Measurements from ENCODE around the gene CLASP1. TPM values are rescaled to one million over a fixed set of nuclear protein-coding genes. Genes with fewer than 3 reads are reported as not detected.

Gene CLASP1
- total RNA-seq, 1 experiment from 2014 or later, result 81.9 TPM

DNA sequence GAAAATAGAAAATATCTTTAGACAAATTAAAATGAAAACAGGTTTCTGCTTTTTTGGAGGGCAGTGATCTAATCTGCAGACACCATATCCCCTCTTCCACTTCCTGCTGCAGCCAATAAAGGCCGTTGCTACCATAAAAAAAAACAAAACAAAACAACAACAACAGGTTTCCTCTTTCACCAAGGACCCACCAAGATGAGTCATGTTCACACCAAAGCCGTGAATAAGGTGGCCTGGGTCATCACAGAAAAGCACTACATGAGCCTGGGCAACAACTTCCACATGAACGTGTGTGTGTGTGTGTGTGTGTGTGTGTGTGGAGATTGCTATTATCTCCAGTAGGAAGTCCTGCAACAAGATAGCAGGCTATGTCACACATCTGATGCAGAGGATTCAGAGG, 339.5 kb downstream of the CLASP1 start:
- Mint-ChIP-seq H3K9me3 (ENCODE audit: unreplicated experiment) (no peaks in the 10 kb centered on the region), H3K4me3 (ENCODE audit: unreplicated experiment) (no peak overlapping the region), H3K36me3 (ENCODE audit: insufficient read depth, unreplicated experiment) (no peaks in the 10 kb centered on the region), H3K4me1 (ENCODE audit: insufficient read depth, unreplicated experiment) (peaks cover 6% of the 10 kb centered on the region), H3K27ac (ENCODE audit: low read depth, unreplicated experiment) (no peak overlapping the region), H3K27me3 (ENCODE audit: insufficient read depth, unreplicated experiment) (peaks cover 67% of the 10 kb centered on the region)
- no peak for TF ChIP-seq CTCF (IDR thresholded peaks at IDR 0.05; ENCODE audit: unreplicated experiment)
- no peak for DNase-seq (ENCODE audit: unreplicated experiment)
- ChIA-PET POLR2A (no interaction called here), CTCF (no interaction called here)
- intact Hi-C loops (cut with micrococcal nuclease), result no loop called here
- no TSS peak for BruUV-seq (replicated peaks)

- intact Hi-C loops (cut with micrococcal nuclease), result no loop called here
- ChIA-PET CTCF (no interaction called here), POLR2A (no interaction called here)
- no peak overlapping the region for H3K27ac Mint-ChIP-seq (ENCODE audit: low read depth, unreplicated experiment)
- no peaks in the 10 kb centered on the region for H3K9me3 Mint-ChIP-seq (ENCODE audit: unreplicated experiment)
- H3K27me3 Mint-ChIP-seq (ENCODE audit: insufficient read depth, unreplicated experiment), result peaks cover 67% of the 10 kb centered on the region
- H3K36me3 Mint-ChIP-seq (ENCODE audit: insufficient read depth, unreplicated experiment), result no peaks in the 10 kb centered on the region
- no peak overlapping the region for H3K4me3 Mint-ChIP-seq (ENCODE audit: unreplicated experiment)
- peaks cover 6% of the 10 kb centered on the region for H3K4me1 Mint-ChIP-seq (ENCODE audit: insufficient read depth, unreplicated experiment)
- no peak for TF ChIP-seq CTCF (IDR thresholded peaks at IDR 0.05; ENCODE audit: unreplicated experiment)
- DNase-seq (ENCODE audit: unreplicated experiment), result no peak
- no TSS peak for BruUV-seq (replicated peaks)
Observed at GRCh38 chr2:121309323-121309722, 339.9 kb downstream of the CLASP1 start.

- DNase-seq (ENCODE audit: unreplicated experiment), result no peak
- H3K9me3 Mint-ChIP-seq (ENCODE audit: unreplicated experiment), result no peaks in the 10 kb centered on the region
- no TSS peak for BruUV-seq (replicated peaks)
- peaks cover 19% of the 10 kb centered on the region for H3K4me1 Mint-ChIP-seq (ENCODE audit: insufficient read depth, unreplicated experiment)
- intact Hi-C loops (cut with micrococcal nuclease), result no loop called here
- no peak overlapping the region for H3K27ac Mint-ChIP-seq (ENCODE audit: low read depth, unreplicated experiment)
- H3K36me3 Mint-ChIP-seq (ENCODE audit: insufficient read depth, unreplicated experiment), result no peaks in the 10 kb centered on the region
- no peak overlapping the region for H3K4me3 Mint-ChIP-seq (ENCODE audit: unreplicated experiment)
- peaks cover 50% of the 10 kb centered on the region for H3K27me3 Mint-ChIP-seq (ENCODE audit: insufficient read depth, unreplicated experiment)
- ChIA-PET POLR2A (no interaction called here), CTCF (interaction anchor here (1.3 kb wide), 1 partner anchor 10 kb away, joined by 7 read pairs; no protein-coding TSS in a partner anchor)
- no peak for TF ChIP-seq CTCF (IDR thresholded peaks at IDR 0.05; ENCODE audit: unreplicated experiment)
Observed at GRCh38 chr2:121307048-121307447, 342.2 kb downstream of the CLASP1 start.

DNA sequence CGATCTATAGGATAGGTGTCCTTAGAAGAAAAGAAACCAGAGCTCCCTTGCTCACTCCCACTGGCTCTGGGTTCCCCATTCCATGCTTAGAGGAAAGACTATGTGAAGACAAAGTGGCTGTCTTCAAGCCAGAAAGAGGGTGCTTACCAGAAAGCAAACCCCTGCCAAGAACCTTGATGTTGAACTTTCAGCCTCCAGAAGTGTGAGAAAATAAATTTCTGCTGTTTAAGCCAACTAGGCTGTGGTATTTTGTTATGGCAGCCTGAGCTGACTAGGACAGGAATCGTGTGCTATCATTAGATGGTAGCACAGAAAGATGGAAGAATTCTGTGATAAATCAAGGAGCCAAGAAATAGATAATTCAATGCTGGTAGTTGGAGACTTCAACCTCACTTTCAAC, 344.3 kb downstream of the CLASP1 start:
- no peak for TF ChIP-seq CTCF (IDR thresholded peaks at IDR 0.05; ENCODE audit: unreplicated experiment)
- ChIA-PET CTCF (interaction anchor here (0.9 kb wide), 1 partner anchor 51 kb away, joined by 3 read pairs; no protein-coding TSS in a partner anchor), POLR2A (no interaction called here)
- DNase-seq (ENCODE audit: unreplicated experiment), result no peak
- Mint-ChIP-seq H3K4me1 (ENCODE audit: insufficient read depth, unreplicated experiment) (peaks cover 19% of the 10 kb centered on the region), H3K27ac (ENCODE audit: low read depth, unreplicated experiment) (no peak overlapping the region), H3K36me3 (ENCODE audit: insufficient read depth, unreplicated experiment) (no peaks in the 10 kb centered on the region), H3K27me3 (ENCODE audit: insufficient read depth, unreplicated experiment) (peaks cover 36% of the 10 kb centered on the region), H3K4me3 (ENCODE audit: unreplicated experiment) (no peak overlapping the region), H3K9me3 (ENCODE audit: unreplicated experiment) (no peaks in the 10 kb centered on the region)
- intact Hi-C loops (cut with micrococcal nuclease), result no loop called here
- BruUV-seq (replicated peaks), result no TSS peak

All from MCF 10A (cell line).